Left lung (tissue), 10 donors: ENCODE measurements around the gene ENGASE. TPM values are rescaled to one million over a fixed set of nuclear protein-coding genes. Genes with fewer than 3 reads are reported as not detected.

Experiments
- ATAC-seq: fragments of 200-7000 bp; cut with Tn5 transposase; one replicate; pipeline ENCODE4 v1.9.1; 2020; ENCODE audit warnings: moderate library complexity
- DNase-seq, 4 donors: peaks; one replicate each; pipeline ENCODE4 v3.0.0-alpha.2; 2013 to 2020
- H3K27ac ChIP-seq, 2 donors: fragments of 200-600 bp; sonication (generic) in 1 of 2; one replicate each; pipeline versions ENCODE4 v1.5.0 to v1.8.0; 2020 to 2021
- H3K27me3 ChIP-seq, 2 donors: fragments of 200-600 bp; sonication (generic) in 1 of 2; one replicate each; pipeline versions ENCODE4 v1.5.0 to v1.8.0; 2020 to 2021
- H3K36me3 ChIP-seq, 2 donors: fragments of 200-600 bp; sonication (generic) in 1 of 2; one replicate each; pipeline versions ENCODE4 v1.5.0 to v1.8.0; 2020 to 2021
- H3K4me1 ChIP-seq, 2 donors: fragments of 200-600 bp; one replicate each; pipeline ENCODE4 v1.8.0; 2021
- H3K4me3 ChIP-seq, 2 donors: fragments of 200-600 bp; sonication (generic) in 1 of 2; one replicate each; pipeline versions ENCODE4 v1.5.0 to v1.8.0; 2020 to 2021; ENCODE audit warnings: mild to moderate bottlenecking in 1 of 2
- H3K9me3 ChIP-seq, 2 donors: fragments of 200-600 bp; sonication (generic) in 1 of 2; one replicate each; pipeline versions ENCODE4 v1.5.0 to v1.8.0; 2020 to 2021
- intact Hi-C, 2 donors: fragments of 100-400 bp; cut with DNase I; formaldehyde crosslinking; loops; one replicate each; pipeline versions ENCODE4 v1.11.2 to v1.14.2; 2022
- polyA plus RNA-seq, 6 donors: library from polyadenylated mRNA; unstranded; fragments of 120-200 nt; gene quantifications; one replicate each; pipeline ENCODE4 v1.2.1, GENCODE V29; 2013; ENCODE audit not compliant: insufficient read length in 6 of 6
- total RNA-seq, 2 donors: library from RNA; stranded (reverse); fragmentation: NEBNext Ultra II Directional; extraction: Animal tissue kit (Norgen Biotek cat#: 25700); gene quantifications; one replicate each; pipeline ENCODE4 v1.2.1, GENCODE V29; 2021
- TF ChIP-seq, protein P1 (sequence below), 2 donors: fragments of 200-600 bp; sonication (generic) in 1 of 2; IDR thresholded peaks; one replicate each; pipeline versions ENCODE4 v1.5.0 to v1.8.0; 2021; ENCODE audit warnings: antibody characterized with exemption in 2 of 2
- donor health status: DM: no; HTN: yes; CAD: no.
- donor health status: DM: no; HTN: no; CAD: no.

ENGASE gene
- total and polyA plus RNA-seq, 8 donors = 25.1 to 50.2 (median 35.2) TPM

DNA sequence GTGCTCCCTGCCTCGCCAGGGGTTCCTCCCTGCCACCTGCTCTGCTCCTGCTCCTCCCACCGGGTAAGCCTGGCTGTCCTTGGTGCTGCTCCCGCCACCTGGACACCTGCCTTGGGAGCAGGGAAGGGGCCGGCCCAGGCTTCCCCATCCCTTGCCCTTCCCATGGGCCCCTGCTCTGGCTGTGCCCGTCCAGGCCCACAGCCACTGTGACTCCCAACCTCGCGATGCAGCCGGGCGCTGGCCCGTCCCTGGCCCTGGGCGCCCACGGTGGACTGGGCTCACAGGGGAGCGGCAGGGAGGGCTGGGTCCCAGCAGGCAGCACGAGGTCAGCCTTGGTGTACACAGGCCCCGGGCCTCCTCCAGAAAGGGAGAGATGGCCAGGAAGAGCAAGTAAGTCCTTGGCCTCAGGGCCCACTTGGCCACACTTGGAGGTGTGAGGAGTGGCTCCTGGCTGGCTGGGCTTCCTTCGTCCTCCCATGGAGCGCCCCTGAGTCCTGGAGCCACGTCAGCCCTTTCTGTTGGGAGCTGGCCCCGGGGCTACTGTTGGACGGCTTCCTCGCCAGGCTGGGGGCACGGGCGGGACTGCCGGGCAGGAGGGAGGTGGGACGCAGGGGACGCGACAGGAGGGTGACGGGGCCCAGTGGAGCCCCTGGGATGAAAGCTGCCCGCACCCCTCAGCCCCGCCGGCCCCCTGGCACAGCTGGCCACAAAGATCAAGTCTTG is 15.3 kb downstream of the ENGASE start:
- no peaks in the 10 kb centered on the region for H3K9me3 ChIP-seq
- intact Hi-C loops = loop anchor here in 1 of 2 donors (5.0 kb wide), 1 partner anchor 302 kb away; no protein-coding TSS in a partner anchor
- ATAC-seq (no peak), DNase-seq (peak in 1 of 4 donors; percentile 74)
- TF ChIP-seq, protein P1, sequence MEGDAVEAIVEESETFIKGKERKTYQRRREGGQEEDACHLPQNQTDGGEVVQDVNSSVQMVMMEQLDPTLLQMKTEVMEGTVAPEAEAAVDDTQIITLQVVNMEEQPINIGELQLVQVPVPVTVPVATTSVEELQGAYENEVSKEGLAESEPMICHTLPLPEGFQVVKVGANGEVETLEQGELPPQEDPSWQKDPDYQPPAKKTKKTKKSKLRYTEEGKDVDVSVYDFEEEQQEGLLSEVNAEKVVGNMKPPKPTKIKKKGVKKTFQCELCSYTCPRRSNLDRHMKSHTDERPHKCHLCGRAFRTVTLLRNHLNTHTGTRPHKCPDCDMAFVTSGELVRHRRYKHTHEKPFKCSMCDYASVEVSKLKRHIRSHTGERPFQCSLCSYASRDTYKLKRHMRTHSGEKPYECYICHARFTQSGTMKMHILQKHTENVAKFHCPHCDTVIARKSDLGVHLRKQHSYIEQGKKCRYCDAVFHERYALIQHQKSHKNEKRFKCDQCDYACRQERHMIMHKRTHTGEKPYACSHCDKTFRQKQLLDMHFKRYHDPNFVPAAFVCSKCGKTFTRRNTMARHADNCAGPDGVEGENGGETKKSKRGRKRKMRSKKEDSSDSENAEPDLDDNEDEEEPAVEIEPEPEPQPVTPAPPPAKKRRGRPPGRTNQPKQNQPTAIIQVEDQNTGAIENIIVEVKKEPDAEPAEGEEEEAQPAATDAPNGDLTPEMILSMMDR (IDR thresholded peaks at IDR 0.05) = no peak
- H3K27ac ChIP-seq = no peak overlapping the region
- H3K27me3 ChIP-seq = peaks cover 9 to 50% of the 10 kb centered on the region in 2 donors
- peaks cover 0 to 26% of the 10 kb centered on the region in 2 donors for H3K36me3 ChIP-seq
- H3K4me3 ChIP-seq = no peak overlapping the region
- no peaks in the 10 kb centered on the region for H3K4me1 ChIP-seq

DNA sequence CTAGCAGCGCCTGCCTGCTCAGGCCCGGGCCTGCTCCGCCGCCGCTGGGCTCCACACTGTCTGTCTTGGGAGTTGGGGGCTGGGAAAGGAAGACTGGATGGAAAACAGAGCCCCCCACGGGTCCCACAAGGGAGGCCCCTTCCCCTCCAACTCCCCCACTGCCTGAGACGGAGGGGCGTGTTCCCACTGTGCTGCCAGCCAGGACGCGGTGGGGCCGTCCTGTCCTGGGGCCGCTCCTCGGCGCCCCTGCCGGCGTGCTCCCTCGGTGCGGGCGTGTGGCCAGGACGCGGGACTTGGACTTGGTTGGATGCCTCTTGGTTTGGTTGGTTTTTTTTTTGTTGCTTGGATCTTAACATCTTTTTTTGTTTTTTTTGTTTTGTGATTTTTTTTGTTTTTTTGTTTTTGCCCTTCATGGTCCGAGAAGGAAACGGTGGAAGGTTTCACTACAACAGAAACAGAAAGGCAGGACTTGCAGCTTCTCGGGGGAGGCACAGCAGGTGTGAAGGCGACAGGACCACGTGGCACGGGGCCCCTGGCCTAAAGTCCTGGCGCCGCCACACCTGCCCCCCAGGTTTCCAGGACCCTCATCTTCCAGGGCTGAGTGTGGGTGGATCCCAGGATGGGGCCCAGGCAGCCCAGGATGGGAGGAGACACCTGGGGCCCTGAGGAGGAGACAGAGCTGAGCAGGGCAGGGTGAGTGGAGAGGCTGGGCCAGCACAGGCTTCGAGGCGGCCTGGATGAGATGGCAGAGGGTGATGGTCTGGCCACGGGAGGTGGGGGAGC is 16.0 kb downstream of the ENGASE start:
- DNase-seq = peak in 3 of 4 donors; percentile 22 to 69 (median 44)
- intact Hi-C loops = no loop called here
- peaks cover 9 to 57% of the 10 kb centered on the region in 2 donors for H3K27me3 ChIP-seq
- TF ChIP-seq, protein P1 (IDR thresholded peaks at IDR 0.05) = no peak
- H3K4me1 ChIP-seq = no peaks in the 10 kb centered on the region
- no peak overlapping the region for H3K4me3 ChIP-seq
- no peak for ATAC-seq
- H3K36me3 ChIP-seq = peaks cover 0 to 18% of the 10 kb centered on the region in 2 donors
- no peak overlapping the region for H3K27ac ChIP-seq
- no peaks in the 10 kb centered on the region for H3K9me3 ChIP-seq

DNA sequence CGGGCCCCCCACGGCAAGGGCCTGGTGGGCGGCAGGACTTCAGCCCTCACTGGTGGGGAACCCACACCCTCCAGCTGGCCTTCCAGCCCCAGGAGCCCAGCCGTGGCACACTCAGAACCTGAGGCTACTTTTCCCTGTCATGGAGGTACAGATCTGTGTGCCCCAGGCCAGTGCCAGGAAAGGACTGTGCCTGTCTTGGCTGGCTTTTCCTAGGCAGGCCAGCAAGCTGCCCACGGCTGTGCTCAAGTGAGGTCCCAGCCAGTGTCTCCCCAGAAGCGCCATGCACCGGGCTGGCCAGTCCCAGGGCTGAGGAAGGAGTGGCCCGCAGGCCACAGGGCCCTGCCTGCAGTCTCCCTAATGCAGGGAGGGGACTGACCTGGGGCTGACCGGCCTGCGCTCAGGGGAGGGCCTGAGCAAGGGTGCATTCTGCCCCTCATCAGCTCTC is 16.6 kb downstream of the ENGASE start:
- H3K27me3 ChIP-seq = peaks cover 9 to 63% of the 10 kb centered on the region in 2 donors
- TF ChIP-seq, protein P1 (IDR thresholded peaks at IDR 0.05) = no peak

DNA sequence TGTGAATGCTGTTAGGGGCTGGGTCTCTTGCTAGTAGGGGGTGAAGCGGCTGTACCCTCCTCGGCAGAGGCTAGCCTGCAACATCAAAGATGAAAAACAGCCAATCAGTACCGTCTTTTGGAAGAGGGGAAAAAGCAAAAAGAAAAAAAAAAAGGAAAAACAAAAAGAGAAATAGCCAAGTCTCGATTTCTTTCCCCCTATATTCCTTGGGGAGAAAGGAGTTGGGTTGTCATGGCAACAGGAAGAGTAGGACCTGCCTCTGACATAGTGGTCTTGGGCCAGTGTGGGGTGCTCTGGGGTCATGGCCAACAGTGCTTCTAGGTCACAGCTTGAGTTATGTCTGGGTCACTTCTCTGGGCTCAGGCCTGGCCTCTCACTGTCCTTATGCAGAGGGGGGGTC is 17.9 kb downstream of the ENGASE start:
- H3K4me3 ChIP-seq = no peak overlapping the region
- H3K36me3 ChIP-seq = no peaks in the 10 kb centered on the region
- H3K27ac ChIP-seq = no peak overlapping the region
- H3K27me3 ChIP-seq = peaks cover 20 to 77% of the 10 kb centered on the region in 2 donors
- ATAC-seq (no peak), DNase-seq (no peak)
- TF ChIP-seq, protein P1 (IDR thresholded peaks at IDR 0.05) = no peak
- H3K4me1 ChIP-seq = no peaks in the 10 kb centered on the region
- no peaks in the 10 kb centered on the region for H3K9me3 ChIP-seq
- intact Hi-C loops = no loop called here

More for the DNA sequence above, 16.6 kb downstream of the ENGASE start:
- no peak for ATAC-seq
- no peaks in the 10 kb centered on the region for H3K4me1 ChIP-seq
- no peak for DNase-seq
- H3K4me3 ChIP-seq = no peak overlapping the region
- no peaks in the 10 kb centered on the region for H3K9me3 ChIP-seq
- intact Hi-C loops = no loop called here
- H3K36me3 ChIP-seq = peaks cover 0 to 12% of the 10 kb centered on the region in 2 donors
- H3K27ac ChIP-seq = no peak overlapping the region

DNA sequence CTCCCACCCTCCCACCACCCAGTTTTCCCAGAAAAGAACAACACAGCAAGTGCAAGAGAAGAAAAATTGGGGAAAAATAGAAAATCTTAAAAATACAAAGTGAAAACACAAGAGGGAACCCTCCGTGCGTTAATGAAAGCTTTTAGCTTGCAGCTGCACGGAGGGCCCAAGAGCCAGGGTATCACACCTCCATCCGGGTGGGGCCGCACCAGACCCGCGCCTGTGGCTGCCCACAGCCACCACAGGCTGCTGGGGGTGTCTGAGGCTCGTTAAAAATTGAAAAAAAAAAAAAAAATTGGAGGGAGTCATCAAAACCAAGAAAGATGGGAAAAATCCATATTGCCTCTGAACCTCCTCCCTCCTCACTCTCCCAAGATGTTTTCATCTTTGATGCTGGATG is 18.6 kb downstream of the ENGASE start:
- no peak overlapping the region for H3K4me3 ChIP-seq
- DNase-seq (no peak), ATAC-seq (no peak)
- intact Hi-C loops = no loop called here
- H3K27ac ChIP-seq = no peak overlapping the region
- no peaks in the 10 kb centered on the region for H3K36me3 ChIP-seq
- H3K9me3 ChIP-seq = no peaks in the 10 kb centered on the region
- TF ChIP-seq, protein P1 (IDR thresholded peaks at IDR 0.05) = no peak
- peaks cover 27 to 84% of the 10 kb centered on the region in 2 donors for H3K27me3 ChIP-seq
- no peaks in the 10 kb centered on the region for H3K4me1 ChIP-seq
